GM18520 (cell line): ENCODE results near the gene ATP5F1B.
"Not testable (repeated sequence)": the region's sequence is repeated elsewhere in the genome, so short reads cannot be mapped to it uniquely, and the experiment has no call there.

Source experiments
- ATAC-seq: cut with Tn5 transposase; IDR thresholded peaks from one replicate; pipeline ENCODE4 v1.9.1; 2021; ENCODE audit not compliant: unreplicated experiment

Gene ATP5F1B

GRCh38 chr12:56653781-56654180, 8.0 kb upstream of the ATP5F1B start:
- ATAC-seq: not testable (repeated sequence)

- not testable (repeated sequence) for ATAC-seq
Observed at GRCh38 chr12:56648023-56648422, 2.2 kb upstream of the ATP5F1B start.

DNA sequence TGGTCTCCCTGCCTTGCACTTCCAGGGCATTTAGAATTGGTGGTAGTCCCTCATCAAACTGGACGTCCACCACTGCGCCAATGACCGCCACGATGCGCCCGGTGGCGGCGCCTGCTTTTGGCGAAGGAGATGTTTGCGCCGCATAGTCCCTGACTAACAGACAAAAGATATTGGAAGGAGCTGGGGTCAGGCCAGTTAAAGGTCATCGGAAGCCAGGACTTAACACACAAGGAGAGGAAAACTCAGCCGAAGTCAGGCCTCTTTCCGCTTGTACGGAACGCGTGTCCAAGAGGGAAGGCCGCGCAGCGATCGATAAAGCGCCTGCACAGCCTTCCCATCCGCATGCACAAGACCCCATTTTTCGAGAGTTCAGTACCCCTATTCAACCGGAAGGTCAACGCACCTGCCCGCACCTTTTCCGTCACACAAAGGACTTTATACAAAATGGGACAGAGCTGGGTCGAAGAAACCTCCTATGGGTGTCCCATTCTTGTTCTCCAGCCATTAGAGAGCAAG, 525 bp downstream of the ATP5F1B start:
- no peak for ATAC-seq

GRCh38 chr12:56644654-56645053, 1.1 kb downstream of the ATP5F1B start:
- ATAC-seq: no peak

GRCh38 chr12:56641219-56641618, 4.6 kb downstream of the ATP5F1B start:
- ATAC-seq: no peak

DNA sequence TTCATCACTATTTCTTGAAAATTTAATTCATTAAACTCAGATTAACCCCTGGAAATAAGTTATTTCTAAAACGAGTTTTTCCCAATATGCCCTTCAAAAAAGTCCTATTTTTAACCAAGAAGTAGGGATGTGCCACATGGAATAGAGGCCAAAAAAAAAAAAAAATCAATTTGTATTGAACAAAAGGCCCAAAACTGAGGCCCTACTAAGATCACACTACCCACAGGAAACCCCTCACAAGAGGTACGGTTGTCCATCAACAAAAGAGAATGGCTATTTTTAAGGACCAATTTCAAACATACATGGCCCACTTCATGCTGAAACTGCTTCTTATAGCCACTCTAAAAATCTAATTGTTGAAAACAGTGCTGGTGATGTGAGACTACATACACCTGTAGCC, 8.2 kb downstream of the ATP5F1B start:
- no peak for ATAC-seq

DNA sequence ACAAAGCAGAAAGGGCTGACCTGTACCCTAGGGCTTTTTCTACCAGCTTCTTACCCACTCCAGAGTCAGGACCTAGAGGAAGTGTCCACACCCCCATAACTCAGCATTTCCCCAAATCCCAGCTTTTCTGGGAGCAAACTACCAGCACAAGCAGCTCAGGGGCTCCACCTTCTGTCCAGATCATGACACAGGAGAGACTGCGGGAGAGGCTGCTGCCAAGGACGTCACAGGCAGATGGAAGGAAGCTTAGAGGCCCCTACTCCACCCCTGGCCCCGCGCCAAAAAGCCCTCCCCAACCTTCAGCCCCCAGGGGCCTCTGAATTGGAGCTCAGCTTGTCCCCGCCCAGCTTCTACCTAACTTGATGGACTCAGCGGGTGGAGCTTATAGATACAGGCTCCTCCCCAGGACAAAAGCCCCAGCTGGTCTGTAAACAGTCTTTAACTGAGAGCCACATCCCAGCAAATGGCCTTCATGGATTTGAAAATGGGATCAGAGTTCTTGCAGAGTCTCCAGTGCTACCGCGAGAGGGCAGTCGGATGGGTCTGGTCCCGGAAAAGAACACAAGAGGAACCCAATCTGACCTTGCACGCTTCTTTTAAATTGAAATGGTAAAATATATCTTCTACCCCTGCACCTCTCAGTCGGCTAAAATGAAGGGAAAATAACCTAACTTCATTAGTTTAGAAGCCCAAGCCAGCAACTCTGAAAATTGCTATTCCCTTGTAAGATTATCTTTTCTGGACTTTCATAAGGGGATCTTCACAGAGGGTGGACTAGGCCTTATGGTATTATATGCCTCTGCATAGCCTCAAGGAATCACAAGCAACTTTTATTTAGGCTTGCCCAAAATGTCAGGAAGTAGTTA, 8.9 kb downstream of the ATP5F1B start:
- peak; percentile 36 for ATAC-seq

DNA sequence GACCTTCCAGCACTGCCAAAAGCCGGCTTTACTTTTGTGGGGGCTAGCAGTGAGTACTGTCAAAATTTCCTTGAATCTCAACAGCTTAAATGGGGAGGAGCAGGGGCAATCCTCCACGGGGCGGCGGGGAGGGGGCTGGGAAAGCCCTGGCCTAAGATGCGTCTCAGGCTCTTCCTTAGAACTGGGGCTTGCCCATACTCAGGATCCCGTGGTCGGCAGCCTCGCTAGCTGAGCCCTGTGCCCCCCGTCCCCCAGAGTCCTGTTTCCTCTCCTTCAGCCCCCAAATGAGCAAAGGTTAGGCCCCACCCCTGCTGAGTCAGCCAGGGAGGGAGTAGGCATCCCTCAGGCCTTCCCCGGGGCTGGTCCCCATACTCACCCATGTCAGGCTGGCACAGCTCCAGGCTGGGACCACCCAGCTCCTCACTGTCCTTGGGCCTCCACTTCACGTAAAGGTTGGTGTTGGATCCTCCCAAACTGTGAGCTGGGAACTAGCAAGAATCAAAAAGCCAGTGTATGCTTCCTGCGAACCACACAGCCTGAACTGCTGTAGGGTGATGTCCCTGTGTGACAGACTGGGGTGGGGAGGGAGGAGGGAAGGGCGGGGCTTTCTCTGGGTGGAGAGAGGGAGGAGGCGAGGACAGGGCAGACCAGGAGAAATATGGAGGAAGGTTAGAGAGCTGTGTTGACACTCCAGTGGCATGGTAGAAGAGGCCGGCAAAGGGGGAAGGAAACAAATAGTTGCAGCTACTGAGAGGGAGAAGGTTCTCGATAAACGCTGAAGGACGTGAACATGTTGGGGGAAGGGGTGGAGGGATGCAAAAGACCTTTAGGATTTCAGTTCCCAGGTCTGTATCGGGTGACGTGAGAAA, 9.7 kb downstream of the ATP5F1B start:
- peak; percentile 27 for ATAC-seq

DNA sequence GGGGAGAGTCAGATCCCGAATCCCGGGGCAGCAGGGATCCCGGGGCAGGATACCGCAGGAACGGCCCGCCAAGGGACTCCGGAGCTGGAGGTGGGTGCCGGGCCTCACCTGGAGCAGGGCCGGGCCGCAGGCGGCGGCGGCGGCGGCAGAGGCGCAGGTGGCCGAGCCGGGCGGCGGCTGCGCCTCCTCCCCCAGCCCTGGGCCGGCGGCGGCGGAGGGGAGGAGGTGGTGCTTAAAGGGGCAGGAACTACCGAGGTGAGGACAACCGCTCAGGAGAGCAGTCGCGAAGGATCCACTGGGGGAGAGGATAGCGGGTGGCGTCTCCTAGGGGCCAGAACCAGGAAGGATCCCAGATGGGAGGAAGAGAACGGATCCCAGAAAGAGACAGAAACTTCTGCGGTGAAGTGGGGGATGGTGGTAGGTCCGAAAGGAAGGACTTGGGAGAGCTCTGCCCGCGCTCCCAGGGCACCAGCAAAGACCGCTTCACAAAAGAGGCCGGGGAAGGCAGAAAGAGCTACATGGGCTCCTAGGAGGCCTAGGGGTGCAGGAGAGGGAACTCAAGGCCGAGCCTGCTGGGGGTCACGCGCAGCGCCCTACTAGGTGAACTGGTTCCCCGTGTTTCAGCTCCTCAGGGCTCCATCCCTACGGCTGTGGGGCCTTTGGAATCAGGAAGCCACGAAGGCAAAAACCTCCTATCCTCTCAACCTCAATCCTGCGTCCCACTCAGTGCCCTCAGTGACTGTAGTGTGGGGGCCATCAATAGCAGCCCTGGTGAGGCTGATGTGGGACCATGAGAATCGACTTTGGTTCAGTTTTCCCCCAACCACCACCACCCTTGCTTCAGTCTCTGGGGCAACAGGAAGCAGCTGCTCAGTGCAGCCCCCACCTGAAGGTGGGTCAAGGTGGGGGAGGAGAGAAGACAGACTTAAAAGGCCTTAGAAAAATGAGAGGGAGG, 10.7 kb downstream of the ATP5F1B start:
- peak; percentile 22 for ATAC-seq

DNA sequence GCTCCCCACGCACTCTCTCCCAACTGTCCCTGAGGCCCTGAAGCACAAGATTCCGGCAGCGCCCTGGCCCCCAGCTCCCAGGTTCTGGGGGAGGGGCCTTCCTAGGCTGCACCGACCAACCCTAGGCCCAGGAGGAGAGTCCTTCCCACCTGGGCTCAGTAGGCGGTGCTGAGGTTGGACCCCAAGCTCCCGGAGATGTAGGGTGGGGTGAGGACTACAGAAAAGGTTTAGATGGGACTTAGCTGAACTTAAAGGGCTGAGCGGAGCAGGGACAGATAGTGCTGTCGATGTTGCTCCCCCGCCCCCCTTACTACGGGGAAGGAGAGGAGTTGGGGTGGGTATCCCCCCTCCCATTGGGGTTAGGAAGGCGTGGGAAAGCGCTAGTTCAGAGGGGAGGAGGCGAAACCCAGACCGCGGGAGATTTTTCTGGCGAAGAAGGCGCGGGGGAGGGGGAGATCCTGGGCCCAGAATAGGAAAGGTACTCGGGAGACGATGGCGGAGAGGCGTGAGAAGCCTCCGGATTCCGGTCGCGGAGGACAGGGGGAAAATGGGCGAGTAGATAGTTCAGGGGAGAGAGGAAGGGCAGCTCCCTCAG, 11.4 kb downstream of the ATP5F1B start:
- ATAC-seq: no peak

DNA sequence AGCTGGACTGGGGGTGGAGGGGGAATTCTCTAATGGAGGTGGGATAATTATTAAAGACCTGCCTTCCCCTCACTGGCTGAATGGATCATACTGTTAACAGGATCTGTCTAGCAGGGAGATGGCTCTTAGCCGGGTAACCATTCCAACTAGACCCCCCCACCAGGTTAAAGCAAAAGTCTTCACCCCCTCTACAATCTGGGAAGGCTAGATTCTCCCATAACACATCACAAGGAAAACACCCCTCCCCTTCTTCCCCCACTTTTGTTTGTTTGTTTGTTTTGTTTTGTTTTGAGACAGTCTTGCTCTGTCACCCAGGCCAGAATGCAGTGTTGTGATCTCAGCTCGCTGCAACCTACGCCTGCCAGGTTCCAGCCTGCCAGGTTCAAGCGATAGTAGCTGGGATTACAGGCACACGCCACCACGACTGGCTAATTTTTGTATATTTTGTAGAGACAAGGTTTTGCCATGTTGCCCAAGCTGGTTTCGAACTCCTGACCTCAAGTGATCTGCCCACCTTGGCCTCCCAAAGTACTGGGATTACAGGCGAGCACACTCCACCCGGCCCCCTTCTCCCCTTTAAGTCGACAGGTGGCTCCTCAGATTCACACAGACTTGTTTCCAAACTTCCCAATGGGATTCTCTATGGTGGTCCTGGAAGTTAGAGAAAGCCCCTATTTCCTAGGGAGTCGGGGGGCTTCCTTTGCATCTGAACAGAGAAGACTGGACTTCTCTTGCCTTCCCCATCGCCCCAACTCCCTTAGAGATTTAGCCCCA, 12.1 kb downstream of the ATP5F1B start:
- no peak for ATAC-seq

- ATAC-seq: no peak
Observed at GRCh38 chr12:56632701-56633467, 12.9 kb downstream of the ATP5F1B start.

- no peak for ATAC-seq
Observed at GRCh38 chr12:56631790-56632700, 13.7 kb downstream of the ATP5F1B start.

DNA sequence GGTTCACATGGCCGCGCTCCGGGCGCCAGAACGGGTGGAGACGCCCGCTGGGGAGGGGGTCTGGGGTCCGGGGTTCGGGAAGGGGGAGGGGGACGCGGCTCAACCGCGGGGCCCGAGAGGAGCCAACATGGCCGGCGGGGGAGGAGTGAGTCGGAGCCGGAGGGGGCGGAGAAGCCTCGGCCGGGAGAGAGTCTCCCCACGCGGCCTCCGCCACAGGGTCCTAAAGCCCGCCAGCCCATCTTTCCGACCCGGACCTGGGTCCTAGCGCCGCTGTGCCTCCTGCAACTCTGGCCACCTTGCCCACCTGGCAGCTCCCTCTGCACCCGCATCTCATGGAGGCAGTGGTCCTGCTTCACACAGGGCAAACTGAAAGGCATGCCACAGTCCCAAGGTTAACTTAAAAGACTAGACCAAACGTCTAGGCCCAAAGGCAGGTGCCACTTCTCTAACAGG, 15.6 kb downstream of the ATP5F1B start, which contains the start of gene BAZ2A:
Gene BAZ2A (minus strand): TSS at position 147 of the 453 bp plus-strand sequence. CDS start 12,796 bp downstream, outside the sequence.
- ATAC-seq: peak; percentile 34

DNA sequence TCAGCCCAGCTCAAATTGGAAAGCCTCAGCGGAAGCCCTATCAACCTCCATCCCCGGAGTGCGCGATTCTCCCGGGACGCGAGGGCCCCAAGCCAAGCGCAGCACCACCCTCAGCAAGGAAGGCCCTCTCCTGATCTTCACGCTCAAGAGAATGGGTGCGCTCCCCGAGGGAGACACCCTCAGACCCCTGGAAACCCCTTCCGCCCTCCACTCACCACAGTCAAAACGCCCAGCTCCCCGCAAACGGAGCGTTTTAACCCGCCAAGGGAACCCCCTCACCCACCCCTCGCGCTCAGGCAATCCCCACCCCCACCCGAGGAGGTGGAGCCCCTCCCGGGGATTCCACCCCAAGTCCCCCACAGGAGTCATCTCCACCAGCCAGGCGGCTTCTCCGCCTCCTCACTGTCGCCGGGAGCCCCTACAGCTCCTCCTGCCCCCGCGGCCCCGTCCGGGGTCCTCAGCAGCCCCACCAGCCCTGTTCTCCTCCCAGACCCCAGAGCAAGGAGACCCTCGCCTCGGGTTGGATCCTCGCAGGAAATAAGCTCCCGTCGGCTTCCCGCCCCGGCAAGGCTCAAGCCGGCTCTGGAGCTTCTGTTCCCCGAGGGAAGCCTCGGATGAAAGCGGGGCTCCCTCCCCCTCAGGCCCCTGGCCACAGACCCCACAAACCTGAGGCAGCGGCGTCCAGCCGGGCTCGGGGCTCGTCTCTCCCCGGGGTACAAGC, 16.2 kb downstream of the ATP5F1B start:
- ATAC-seq: no peak

DNA sequence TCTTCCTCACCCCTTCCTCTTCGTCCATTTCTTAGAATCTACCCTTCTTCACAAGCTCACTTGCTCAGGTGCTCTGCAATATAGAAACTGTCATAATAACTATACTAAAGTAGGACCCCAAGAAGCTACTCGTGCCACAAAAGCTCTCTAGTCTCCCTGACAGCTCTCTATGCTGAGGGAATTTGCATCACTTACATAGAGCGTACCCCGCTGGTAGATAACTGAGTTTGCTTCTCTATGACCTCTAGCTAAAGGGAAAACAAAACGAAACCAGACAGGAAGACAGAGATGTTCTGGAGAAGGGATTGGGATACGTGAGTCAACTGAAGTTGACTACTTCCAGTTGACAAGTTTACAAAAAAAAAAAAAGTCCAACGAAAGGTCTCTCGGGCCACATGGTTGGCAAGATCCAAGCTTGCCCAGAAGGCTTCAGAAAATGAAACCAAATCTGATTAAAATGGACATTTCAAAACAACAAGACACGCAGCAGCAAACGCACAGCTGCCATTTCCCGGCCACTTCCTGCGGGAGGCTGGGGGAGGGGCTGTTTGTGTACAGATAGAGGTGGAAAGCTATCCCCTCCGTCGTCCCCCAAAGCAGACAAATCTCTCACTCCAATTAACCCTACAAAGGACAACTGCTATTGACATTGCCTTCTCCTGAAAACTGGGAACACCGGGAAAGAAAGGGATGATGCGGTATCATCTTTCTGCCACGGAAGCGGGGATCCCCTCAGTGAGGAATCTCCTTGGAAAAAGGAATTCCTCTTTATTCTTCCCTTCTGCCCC, 16.9 kb downstream of the ATP5F1B start:
- ATAC-seq: no peak
